ENCODE data around the gene PIM2.
"Not testable (repeated sequence)": the region's sequence is repeated elsewhere in the genome, so short reads cannot be mapped to it uniquely, and the experiment has no call there.

The PIM2 gene

DNA sequence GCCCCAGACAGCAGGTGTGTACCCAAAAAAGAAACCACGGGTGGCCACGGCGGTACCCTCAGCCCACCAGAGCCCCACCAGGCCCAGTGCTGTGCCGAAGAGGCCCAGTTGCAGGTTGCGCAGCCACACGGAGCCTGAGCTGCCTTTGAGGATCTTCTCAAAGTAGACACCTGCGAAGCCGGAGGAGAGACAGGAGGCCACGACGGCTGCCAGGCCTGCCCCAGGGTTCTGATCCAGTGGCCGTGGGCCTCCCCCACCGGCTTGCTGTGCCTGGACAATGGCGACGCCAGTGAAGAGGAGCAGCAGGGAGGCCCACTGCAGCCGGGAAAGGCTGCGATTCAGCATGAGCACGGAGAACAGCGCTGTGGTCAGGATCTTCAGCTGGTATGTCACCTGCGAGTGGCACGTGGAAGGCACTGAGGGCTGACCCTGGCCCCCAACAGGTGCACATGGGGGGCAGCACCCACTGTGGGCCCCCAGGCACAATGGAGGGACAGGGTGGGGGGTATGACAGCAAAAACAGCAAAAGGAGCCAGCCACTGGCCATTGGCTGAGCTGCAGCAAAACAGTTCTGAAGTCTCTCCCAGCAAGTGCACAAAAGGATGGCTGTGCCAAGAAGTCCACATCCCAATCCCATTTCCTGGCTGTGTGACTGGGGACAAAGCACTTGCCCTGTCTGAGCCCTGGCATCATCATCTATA, 13.6 kb downstream of the PIM2 start:
- no peak for DNase-seq (ENCODE audit: low read depth)

DNA sequence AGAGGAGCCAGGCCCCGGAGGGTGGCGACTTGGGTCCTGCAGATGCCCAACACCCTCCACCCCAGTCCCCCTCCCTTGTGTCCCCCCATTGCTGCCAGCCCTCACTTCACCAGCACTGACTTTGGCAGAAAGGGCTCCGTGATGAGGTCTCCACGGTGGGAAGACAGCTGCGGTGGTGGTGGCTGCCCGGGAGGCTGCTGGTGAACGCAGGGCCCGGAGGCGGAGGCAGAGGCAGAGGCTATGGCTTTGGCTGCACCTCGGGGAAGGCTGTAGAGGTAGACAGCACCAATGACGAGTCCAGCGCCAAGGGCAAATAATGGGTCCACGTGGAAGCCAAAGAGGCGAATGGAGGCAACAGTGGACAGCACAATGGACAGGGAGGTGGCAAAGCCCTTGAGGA, 14.2 kb downstream of the PIM2 start:
- DNase-seq (ENCODE audit: low read depth) = no peak

DNA sequence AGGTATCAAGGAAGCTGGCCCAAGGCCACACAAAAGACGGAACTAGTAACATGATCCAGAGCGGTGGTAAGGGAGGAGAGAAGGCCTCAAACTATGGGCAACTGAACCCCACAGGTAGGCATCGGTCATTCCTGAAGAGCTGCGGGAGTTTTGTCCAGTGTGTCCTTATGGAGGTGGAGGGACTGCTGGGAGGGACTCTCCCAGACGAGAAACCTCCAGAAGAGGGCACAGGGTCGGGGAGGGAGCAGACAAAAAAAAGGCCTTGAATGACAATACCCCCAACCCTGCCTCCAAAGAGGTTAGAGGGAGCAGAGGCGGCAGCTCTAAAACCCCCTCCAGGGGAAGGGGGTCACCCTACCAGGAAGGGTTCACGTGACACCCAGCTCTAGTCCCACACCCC, 14.6 kb downstream of the PIM2 start:
- no peak for DNase-seq (ENCODE audit: low read depth)

DNA sequence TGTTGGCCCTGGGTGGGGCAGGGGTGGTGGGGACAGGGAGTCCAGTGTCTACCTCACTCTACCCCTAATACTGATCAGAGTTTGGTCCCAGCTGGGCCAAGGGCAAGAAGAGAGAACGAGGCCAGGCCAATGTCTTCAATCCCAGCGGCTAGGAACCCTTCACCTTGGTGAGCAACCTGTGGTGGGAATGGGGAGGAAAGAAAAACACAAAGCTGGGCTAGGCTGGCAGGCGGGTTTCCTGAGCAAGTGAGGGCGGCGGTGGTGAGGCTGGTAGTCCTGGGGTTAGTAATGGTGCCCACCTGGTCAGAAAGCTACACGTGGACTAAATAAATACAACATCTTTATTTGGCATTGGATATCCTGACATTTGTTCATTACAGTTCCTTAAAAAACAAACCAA, 15.5 kb downstream of the PIM2 start:
- no peak for DNase-seq (ENCODE audit: low read depth)

- no peak for DNase-seq (ENCODE audit: low read depth)
These were observed 16.0 kb downstream of the PIM2 start for GRCh38 chrX:48902776-48903175.

- DNase-seq (ENCODE audit: low read depth) = no peak
These were observed 16.7 kb downstream of the PIM2 start for GRCh38 chrX:48902135-48902534.

GRCh38 chrX:48901069-48901468, 17.8 kb downstream of the PIM2 start:
- no peak for DNase-seq (ENCODE audit: low read depth)

DNA sequence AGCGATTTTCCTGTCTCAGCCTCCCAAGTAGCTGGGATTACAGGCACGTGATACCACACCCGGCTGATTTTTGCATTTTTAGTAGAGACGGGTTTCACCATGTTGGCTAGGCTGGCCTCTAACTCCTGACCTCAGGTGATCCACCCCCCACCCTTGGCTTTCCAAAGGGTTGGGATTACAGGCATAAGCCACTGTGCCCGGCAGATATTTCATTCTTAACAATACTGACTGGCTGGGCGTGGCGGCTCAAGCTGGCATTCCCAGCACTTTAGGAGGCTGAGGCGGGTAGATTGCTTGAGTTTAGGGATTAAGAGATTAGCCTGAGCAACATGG, 19.8 kb downstream of the PIM2 start:
- no peak for DNase-seq (ENCODE audit: low read depth)

DNA sequence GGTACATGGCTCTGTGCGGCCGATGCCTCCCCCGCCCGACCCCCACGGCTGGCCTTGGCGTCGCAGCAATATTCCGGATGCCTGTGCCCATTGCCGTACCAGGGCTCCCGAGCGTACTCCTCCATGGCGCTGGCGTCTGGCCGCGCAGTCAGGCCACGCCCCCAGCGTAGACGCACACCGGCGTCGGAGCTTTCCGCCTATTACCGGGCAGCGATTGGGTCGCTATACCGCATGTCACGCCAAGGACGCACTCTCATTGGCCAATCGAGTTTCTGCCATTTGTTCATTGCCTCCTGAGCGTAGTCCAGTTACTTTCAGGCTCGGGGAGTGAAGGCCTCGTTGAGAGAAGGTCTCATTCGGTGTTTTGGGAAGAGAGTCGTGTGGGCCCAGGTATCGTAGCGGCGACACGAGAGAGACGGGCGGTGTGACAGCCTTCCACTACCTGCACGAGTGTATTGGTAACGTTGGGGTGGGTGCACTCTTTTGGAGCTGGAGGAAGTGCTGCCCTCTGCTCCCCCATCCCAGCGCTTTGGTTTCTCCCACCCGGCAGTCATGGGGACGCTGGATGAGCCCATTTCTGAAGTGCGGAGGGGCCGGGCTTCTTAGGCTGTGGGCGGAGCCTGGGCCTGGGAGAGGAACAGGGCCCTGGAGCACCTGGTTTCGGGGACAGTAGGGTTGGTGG, 21.1 kb downstream of the PIM2 start, which contains the start of the genes PQBP1 and TIMM17B:
Gene PQBP1, plus strand, starts transcription at position 306 of the 682 bp plus-strand sequence. CDS start 580 bp downstream, outside the sequence.
Gene TIMM17B, minus strand, starts transcription at position 144 of the 682 bp plus-strand sequence. Its CDS starts 19 bp downstream, at position 125.
- DNase-seq (ENCODE audit: low read depth) = peak; percentile 79

DNA sequence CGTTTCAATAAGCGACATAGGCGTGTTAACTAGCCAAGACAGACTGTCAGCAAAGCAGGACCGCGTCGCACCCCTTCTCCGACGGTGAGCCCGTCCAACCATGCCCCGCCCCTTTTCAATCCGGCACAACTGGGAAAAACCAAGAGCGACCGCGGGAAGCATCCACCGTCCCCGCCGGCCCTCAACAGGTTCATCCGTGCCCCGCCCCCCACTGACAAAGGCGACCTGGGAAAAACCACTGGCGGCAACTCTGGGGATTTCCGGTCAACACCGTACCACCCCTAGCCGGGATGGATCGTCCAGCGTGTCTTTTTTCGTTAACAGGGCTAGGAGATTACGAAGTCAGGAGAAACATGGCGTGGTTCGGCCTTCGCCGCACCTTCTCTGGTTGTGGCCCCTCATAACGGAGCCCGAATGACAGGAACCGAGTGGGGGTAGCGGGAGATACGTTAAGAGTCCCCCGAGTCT, 21.6 kb downstream of the PIM2 start:
- no peak for DNase-seq (ENCODE audit: low read depth)

- no peak for DNase-seq (ENCODE audit: low read depth)
These were observed 22.2 kb downstream of the PIM2 start for GRCh38 chrX:48896611-48897011.

GRCh38 chrX:48894891-48895290, 23.9 kb downstream of the PIM2 start:
- no peak for DNase-seq (ENCODE audit: low read depth)

DNA sequence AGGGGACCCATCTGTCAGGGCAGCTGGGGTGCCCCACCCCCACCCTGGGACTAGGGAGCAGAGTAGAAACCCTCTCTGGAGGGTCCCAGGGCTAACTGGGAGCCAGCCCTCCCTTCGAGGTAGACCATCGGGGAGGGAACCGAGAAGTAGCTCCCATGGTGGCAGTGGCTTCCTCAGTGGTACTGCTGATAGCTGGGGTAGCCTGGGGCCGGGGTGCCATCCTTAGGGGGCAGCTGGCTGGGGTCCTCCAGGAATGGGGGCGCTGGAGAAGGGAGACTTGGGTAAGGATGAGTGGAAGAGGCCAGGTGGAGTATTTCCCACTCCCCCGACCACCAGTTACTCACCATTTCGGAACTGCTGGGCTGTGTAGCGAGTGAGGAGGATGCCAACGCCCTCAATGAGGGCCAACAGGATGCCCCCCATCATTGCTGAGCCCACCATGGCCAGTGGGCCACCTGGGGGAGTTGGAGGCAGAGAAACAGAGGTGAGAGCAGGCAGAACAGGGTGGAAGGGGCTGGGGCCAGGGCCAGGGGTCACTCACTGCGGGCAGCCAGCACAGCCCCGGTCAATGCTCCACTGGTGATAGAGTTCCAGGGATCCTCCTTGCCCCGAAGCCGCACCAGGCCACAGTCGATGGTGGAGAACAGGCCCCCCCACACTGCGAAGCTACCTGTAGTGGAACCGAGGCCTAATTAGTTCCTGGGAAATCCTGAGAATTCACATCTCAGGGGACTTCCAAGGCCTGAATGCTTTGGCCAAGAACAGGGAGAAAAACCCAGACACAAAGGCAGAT, 25.1 kb downstream of the PIM2 start:
- no peak for DNase-seq (ENCODE audit: low read depth)

GRCh38 chrX:48892896-48893295, 25.9 kb downstream of the PIM2 start:
- DNase-seq (ENCODE audit: low read depth) = no peak

DNA sequence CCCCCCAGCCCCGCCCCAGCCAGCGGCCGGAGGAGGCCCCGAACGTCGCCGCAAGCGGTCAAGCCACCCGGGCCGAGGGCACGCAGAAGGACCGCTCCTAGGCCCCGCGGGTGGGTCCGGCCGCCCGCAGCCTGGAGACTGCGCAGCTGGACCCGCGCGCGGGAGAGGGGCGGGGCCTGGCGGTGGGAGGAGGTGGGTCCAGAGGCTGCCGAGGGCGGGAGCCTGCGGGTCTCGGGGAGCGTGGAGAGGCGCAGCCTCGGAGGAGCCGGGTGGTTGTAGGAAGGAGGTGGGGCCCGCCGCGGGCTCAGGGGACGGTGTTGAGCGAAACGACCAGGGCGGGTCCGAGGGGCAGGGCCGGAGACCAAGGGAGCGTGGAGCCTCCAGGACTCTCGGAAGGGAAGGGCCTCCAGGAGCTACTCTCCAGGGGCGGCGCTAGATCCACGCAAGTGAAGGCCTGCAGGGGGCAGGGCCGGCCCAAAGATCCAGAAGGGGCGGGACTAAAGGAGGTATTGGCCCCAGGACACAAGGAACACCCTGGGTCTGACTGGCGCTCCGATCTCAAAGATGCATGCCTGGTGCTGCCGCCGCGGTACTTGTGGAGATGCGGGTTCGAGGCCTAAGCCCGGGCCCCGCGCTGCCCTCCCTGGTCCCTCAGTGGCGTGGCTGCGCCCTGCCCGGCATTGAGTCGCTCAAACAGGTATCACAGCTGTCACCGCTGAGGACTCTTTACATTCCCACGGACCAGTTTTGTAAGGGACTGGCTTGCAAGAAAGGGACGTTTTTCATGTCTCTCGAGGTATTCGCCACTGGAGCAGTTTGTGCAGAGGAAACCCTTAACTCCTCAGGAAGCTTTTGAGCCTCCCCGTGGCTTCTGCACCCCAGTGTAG, 27.2 kb downstream of the PIM2 start:
- peak; percentile 62 for DNase-seq (ENCODE audit: low read depth)

GRCh38 chrX:48890934-48891401, 27.9 kb downstream of the PIM2 start:
- DNase-seq (ENCODE audit: low read depth) = no peak

- DNase-seq (ENCODE audit: low read depth) = no peak
These were observed 28.4 kb downstream of the PIM2 start for GRCh38 chrX:48890296-48890925.

GRCh38 chrX:48886586-48886985, 32.2 kb downstream of the PIM2 start:
- not testable (repeated sequence) for DNase-seq (ENCODE audit: low read depth)

GRCh38 chrX:48883729-48884128, 35.1 kb downstream of the PIM2 start:
- DNase-seq (ENCODE audit: low read depth) = no peak

DNA sequence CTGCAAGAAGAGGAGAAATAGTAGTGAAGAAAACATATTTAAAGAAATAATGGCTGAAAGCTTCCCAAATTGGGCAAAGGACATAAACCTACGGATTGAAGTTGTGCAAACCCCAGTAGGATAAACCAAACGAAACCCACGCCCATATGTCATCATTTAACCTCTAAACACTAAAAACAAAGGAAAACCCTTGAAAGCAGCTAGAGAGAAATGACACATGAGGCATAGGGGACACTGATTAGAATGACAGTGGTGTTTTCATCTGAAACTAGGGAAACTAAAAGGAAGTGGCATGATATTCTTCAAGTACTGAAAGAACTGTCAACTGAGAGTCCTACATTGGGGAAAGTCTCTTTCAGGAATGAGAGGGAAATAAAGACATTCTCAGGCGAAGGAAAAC, 41.9 kb downstream of the PIM2 start:
- DNase-seq (ENCODE audit: low read depth) = not testable (repeated sequence)

- not testable (repeated sequence) for DNase-seq (ENCODE audit: low read depth)
These were observed 46.8 kb downstream of the PIM2 start for GRCh38 chrX:48872017-48872416.
